Liver (tissue), 9 donors: ENCODE results near the gene USP15. TPM values are rescaled to one million over a fixed set of nuclear protein-coding genes. Genes with fewer than 3 reads are reported as not detected.

ENCODE experiments used
- DNase-seq: peaks from one replicate; pipeline ENCODE4 v3.0.0-alpha.2; 2017; ENCODE audit warnings: low spot score
- H3K27ac ChIP-seq, 2 donors: one replicate each; pipeline ENCODE4 v1.7.0; 2013; ENCODE audit warnings: inconsistent platforms in 2 of 2, low read length in 2 of 2, control low read depth in 1 of 2, low read depth in 1 of 2, mild to moderate bottlenecking in 1 of 2
- H3K27me3 ChIP-seq, 4 donors: one replicate each; pipeline versions ENCODE4 v1.6.1 to v1.7.0; 2013; ENCODE audit warnings: low read length in 3 of 4, inconsistent platforms in 1 of 4, mild to moderate bottlenecking in 1 of 4, moderate library complexity in 1 of 4; ENCODE audit not compliant: control insufficient read depth in 4 of 4, insufficient read depth in 4 of 4
- H3K36me3 ChIP-seq, 4 donors: one replicate each; pipeline versions ENCODE4 v1.6.1 to v1.7.0; 2013; ENCODE audit warnings: low read length in 3 of 4, mild to moderate bottlenecking in 3 of 4, low read depth in 1 of 4, moderate library complexity in 1 of 4; ENCODE audit not compliant: control insufficient read depth in 4 of 4, insufficient read depth in 3 of 4
- H3K4me1 ChIP-seq, 4 donors: one replicate each; pipeline versions ENCODE4 v1.6.1 to v1.7.0; 2013; ENCODE audit warnings: low read length in 3 of 4, mild to moderate bottlenecking in 3 of 4, moderate library complexity in 1 of 4; ENCODE audit not compliant: control insufficient read depth in 4 of 4, insufficient read depth in 4 of 4
- H3K4me3 ChIP-seq, 3 donors: one replicate each; pipeline versions ENCODE4 v1.6.1 to v1.7.0; 2013; ENCODE audit warnings: low read length in 3 of 3, control low read depth in 1 of 3, low read depth in 1 of 3, mild to moderate bottlenecking in 1 of 3
- H3K9ac ChIP-seq, 2 donors: one replicate each; pipeline ENCODE4 v1.7.0; 2013; ENCODE audit warnings: low read length in 2 of 2, mild to moderate bottlenecking in 2 of 2, moderate library complexity in 2 of 2, control low read depth in 1 of 2, low read depth in 1 of 2
- H3K9me3 ChIP-seq, 4 donors: one replicate each; pipeline versions ENCODE4 v1.6.1 to v1.7.0; 2013; ENCODE audit warnings: low read length in 3 of 4; ENCODE audit not compliant: control insufficient read depth in 4 of 4
- ATF3 ChIP-seq: IDR thresholded peaks from 2 replicates; pipeline ENCODE4 v1.6.1; 2016; ENCODE audit warnings: antibody characterized with exemption
- CTCF ChIP-seq: fragments of 150-350 bp; IDR thresholded peaks from 2 replicates; pipeline ENCODE4 v1.5.1; 2017; ENCODE audit warnings: improper control_type of control experiment, low read depth, low read length; ENCODE audit not compliant: missing input control
- FOXA1 ChIP-seq: IDR thresholded peaks from 2 replicates; pipeline ENCODE4 v1.6.1; 2016; ENCODE audit warnings: antibody characterized with exemption
- FOXA2 ChIP-seq: IDR thresholded peaks from 2 replicates; pipeline ENCODE4 v1.6.1; 2016; ENCODE audit warnings: antibody characterized with exemption
- HNF4A ChIP-seq, 2 donors: conservative IDR thresholded peaks; 2 replicates each; pipeline ENCODE4 v1.6.1; 2016; ENCODE audit warnings: antibody characterized with exemption in 2 of 2, mild to moderate bottlenecking in 2 of 2
- HNF4G ChIP-seq: IDR thresholded peaks from 2 replicates; pipeline ENCODE4 v1.6.1; 2016; ENCODE audit warnings: antibody characterized with exemption
- JUND ChIP-seq, 2 donors: IDR thresholded peaks; 2 replicates each; pipeline ENCODE4 v1.6.1; 2016; ENCODE audit warnings: antibody characterized with exemption in 2 of 2
- MAX ChIP-seq: IDR thresholded peaks from 2 replicates; pipeline ENCODE4 v1.6.1; 2016; ENCODE audit warnings: antibody characterized with exemption
- NR2F2 ChIP-seq: IDR thresholded peaks from 2 replicates; pipeline ENCODE4 v1.6.1; 2016; ENCODE audit warnings: antibody characterized with exemption
- RAD21 ChIP-seq, 2 donors: IDR thresholded peaks; 2 replicates each; pipeline ENCODE4 v1.6.1; 2016; ENCODE audit warnings: antibody characterized with exemption in 2 of 2, mild to moderate bottlenecking in 2 of 2
- REST ChIP-seq: IDR thresholded peaks from 2 replicates; pipeline ENCODE4 v1.6.1; 2016; ENCODE audit warnings: antibody characterized with exemption, mild to moderate bottlenecking
- RXRA ChIP-seq, 2 donors: IDR thresholded peaks; 2 replicates each; pipeline ENCODE4 v1.6.1; 2017 to 2018; ENCODE audit warnings: antibody characterized with exemption in 2 of 2, mild to moderate bottlenecking in 1 of 2
- SP1 ChIP-seq: IDR thresholded peaks from 2 replicates; pipeline ENCODE4 v1.6.1; 2018; ENCODE audit warnings: antibody characterized with exemption, mild to moderate bottlenecking
- TAF1 ChIP-seq: conservative IDR thresholded peaks from 2 replicates; pipeline ENCODE4 v1.6.1; 2016; ENCODE audit warnings: antibody characterized with exemption, mild to moderate bottlenecking
- YY1 ChIP-seq: IDR thresholded peaks from 2 replicates; pipeline ENCODE4 v1.6.1; 2016; ENCODE audit warnings: antibody characterized with exemption, mild to moderate bottlenecking
- ZBTB33 ChIP-seq: IDR thresholded peaks from 2 replicates; pipeline ENCODE4 v1.6.1; 2016; ENCODE audit warnings: antibody characterized with exemption
- WGBS: extraction: QIAGEN DNeasy Blood & Tissue Kit; methylation state at CpG from one replicate; pipeline ENCODE4 v1.1.7; 2013; 5-methylcytosine and 5-hydroxymethylcytosine counted together
- polyA plus RNA-seq, 2 donors: library from polyadenylated mRNA; stranded (reverse) in 1 of 2; unstranded in 1 of 2; fragments of 200-250 nt in 1 of 2; fragments of >200 nt in 1 of 2; fragmentation: Nextera tagmentation in 1 of 2; extraction: Ambion mirVana in 1 of 2; gene quantifications; one replicate each; pipeline versions ENCODE4 v1.2.1 to v1.2.3, GENCODE V29; 2013 to 2015
- total RNA-seq, 2 donors: library from RNA; depleted of rRNA; stranded (reverse); fragments of >200 nt; gene quantifications; one replicate each; pipeline ENCODE4 v1.2.3, GENCODE V29; 2014
- donor health status: healthy.
- donor health status: healthy.
- donor health status: healthy.
- donor health status: healthy.
- donor health status: healthy.

USP15 gene
- total and polyA plus RNA-seq, 4 donors = 16.6 to 188 (median 56.5) TPM

- no peak overlapping the region for H3K27ac ChIP-seq
- 86% methylated on average over 4 of the region's 4 CpGs for WGBS
- H3K9me3 ChIP-seq = no peaks in the 10 kb centered on the region
- no peak overlapping the region for H3K9ac ChIP-seq
- H3K4me3 ChIP-seq = no peak overlapping the region
- H3K27me3 ChIP-seq = no peaks in the 10 kb centered on the region
- H3K36me3 ChIP-seq = peaks cover 9 to 57% (median 41%) of the 10 kb centered on the region in 4 donors
- no peaks in the 10 kb centered on the region for H3K4me1 ChIP-seq
- no peak for TF ChIP-seq SP1
- TF ChIP-seq HNF4A (conservative IDR thresholded peaks at IDR 0.05) = no peak
- TF ChIP-seq RAD21 (IDR thresholded peaks at IDR 0.05) = no peak
- no peak for TF ChIP-seq YY1
- no peak for TF ChIP-seq REST
- no peak for TF ChIP-seq CTCF
- no peak for TF ChIP-seq ZBTB33
- no peak for TF ChIP-seq HNF4G
- no peak for TF ChIP-seq ATF3
- TF ChIP-seq TAF1 = no peak
- no peak for TF ChIP-seq RXRA (IDR thresholded peaks at IDR 0.05)
- no peak for TF ChIP-seq FOXA2
- TF ChIP-seq FOXA1 = no peak
- no peak for TF ChIP-seq JUND (IDR thresholded peaks at IDR 0.05)
- DNase-seq = no peak
These were observed 136.5 kb downstream of the USP15 start for GRCh38 chr12:62396750-62397149.

GRCh38 chr12:62400135-62400534 is 139.9 kb downstream of the USP15 start:
- H3K27me3 ChIP-seq = no peaks in the 10 kb centered on the region
- no peak overlapping the region for H3K4me3 ChIP-seq
- H3K9me3 ChIP-seq = no peaks in the 10 kb centered on the region
- H3K36me3 ChIP-seq = peaks cover 7 to 56% (median 51%) of the 10 kb centered on the region in 4 donors
- no peaks in the 10 kb centered on the region for H3K4me1 ChIP-seq
- no peak for DNase-seq
- WGBS = 95% methylated on average over 2 of the region's 2 CpGs
- H3K9ac ChIP-seq = no peak overlapping the region
- H3K27ac ChIP-seq = no peak overlapping the region
- TF ChIP-seq NR2F2 (no peak), MAX (no peak), REST (no peak), HNF4A (conservative IDR thresholded peaks at IDR 0.05) (no peak), HNF4G (no peak), JUND (IDR thresholded peaks at IDR 0.05) (no peak), ZBTB33 (no peak), YY1 (no peak), ATF3 (no peak), TAF1 (no peak), RAD21 (IDR thresholded peaks at IDR 0.05) (no peak)
